ENCODE measurements around the gene PRDM12.

DNA sequence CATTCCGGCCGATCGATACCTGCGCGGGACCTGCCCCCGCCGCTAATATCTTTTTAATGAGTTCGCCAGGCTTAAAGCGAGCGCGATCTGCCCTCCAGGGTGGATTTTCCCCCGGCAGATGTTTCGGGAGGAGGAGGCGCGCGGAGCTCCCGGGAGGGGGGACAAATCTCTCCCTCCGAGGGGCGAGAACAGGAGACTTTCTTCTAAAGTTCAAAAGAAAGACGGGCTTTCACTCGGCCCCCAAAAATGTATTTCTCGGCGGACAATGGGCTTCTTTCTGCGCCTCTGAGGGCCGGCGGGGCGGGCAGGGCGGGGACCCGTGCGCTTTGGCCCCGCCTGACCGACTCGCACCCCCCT, 4.1 kb upstream of the PRDM12 start:
- TF ChIP-seq CTCF (optimal IDR thresholded peaks at IDR 0.05 in 1 of 3, IDR thresholded peaks at IDR 0.05 in 1 of 3, conservative IDR thresholded peaks at IDR 0.05 in 1 of 3; ENCODE audit: extremely low read depth in 1 of 3, insufficient read depth in 2 of 3, low read length in 3 of 3) (no peak), EZH2 (IDR thresholded peaks at IDR 0.05; ENCODE audit: low read length) (no peak)
